Activated CD4-positive, CD25-positive, alpha-beta regulatory T cell treated with anti-CD3 and anti-CD28 coated beads, Interleukin-2, amount 50 U/mL, for 16 hours (primary cell): ENCODE measurements around the gene IMMP1L.
"Not testable (repeated sequence)": the region's sequence is repeated elsewhere in the genome, so short reads cannot be mapped to it uniquely, and the experiment has no call there.

ENCODE experiments used
- DNase-seq: peaks from one replicate; pipeline ENCODE4 v3.0.0-alpha.2; 2020; ENCODE audit warnings: low read depth, low spot score

Gene IMMP1L

GRCh38 chr11:31509429-31510345 is at the start of gene IMMP1L, which contains the start of gene ELP4:
TSS of gene IMMP1L (minus strand) at chr11:31509622. CDS start at chr11:31463276, 46,346 bp downstream.
TSS of gene ELP4 (plus strand) at chr11:31509767. CDS start at chr11:31509785, 18 bp downstream.
- peak; percentile 92 for DNase-seq

GRCh38 chr11:31558001-31558400 is 48.6 kb upstream of the IMMP1L start:
- DNase-seq: no peak

GRCh38 chr11:31555938-31556337 is 46.5 kb upstream of the IMMP1L start:
- no peak for DNase-seq

- DNase-seq: no peak
Observed at GRCh38 chr11:31542862-31543261, 33.4 kb upstream of the IMMP1L start.

GRCh38 chr11:31535479-31535878 is 26.1 kb upstream of the IMMP1L start:
- DNase-seq: no peak

- no peak for DNase-seq
Observed at GRCh38 chr11:31531293-31531692, 21.9 kb upstream of the IMMP1L start.

GRCh38 chr11:31529701-31530100 is 20.3 kb upstream of the IMMP1L start:
- DNase-seq: no peak

- no peak for DNase-seq
Observed at GRCh38 chr11:31529189-31529588, 19.8 kb upstream of the IMMP1L start.

- no peak for DNase-seq
Observed at GRCh38 chr11:31521497-31522150, 12.2 kb upstream of the IMMP1L start.

GRCh38 chr11:31512117-31512516 is 2.7 kb upstream of the IMMP1L start:
- DNase-seq: no peak

GRCh38 chr11:31509051-31509428 is 382 bp downstream of the IMMP1L start:
- no peak for DNase-seq

- DNase-seq: no peak
Observed at GRCh38 chr11:31500560-31500959, 8.9 kb downstream of the IMMP1L start.

GRCh38 chr11:31499576-31500178 is 9.7 kb downstream of the IMMP1L start:
- DNase-seq: no peak

GRCh38 chr11:31493762-31494161 is 15.7 kb downstream of the IMMP1L start:
- DNase-seq: not testable (repeated sequence)

GRCh38 chr11:31493235-31493634 is 16.2 kb downstream of the IMMP1L start:
- DNase-seq: no peak

- DNase-seq: no peak
Observed at GRCh38 chr11:31492320-31492913, 17.0 kb downstream of the IMMP1L start.

GRCh38 chr11:31487848-31488247 is 21.6 kb downstream of the IMMP1L start:
- DNase-seq: no peak

GRCh38 chr11:31484497-31484896 is 24.9 kb downstream of the IMMP1L start:
- DNase-seq: no peak

- no peak for DNase-seq
Observed at GRCh38 chr11:31480930-31481329, 28.5 kb downstream of the IMMP1L start.

GRCh38 chr11:31479066-31479465 is 30.4 kb downstream of the IMMP1L start:
- DNase-seq: no peak

- no peak for DNase-seq
Observed at GRCh38 chr11:31478223-31478590, 31.2 kb downstream of the IMMP1L start.
